Epithelial cell of prostate (primary cell): ENCODE results near the gene KRTAP12-4.
"Not testable (repeated sequence)": the region's sequence is repeated elsewhere in the genome, so short reads cannot be mapped to it uniquely, and the experiment has no call there.

Experiments used
- DNase-seq: peaks from one replicate; pipeline ENCODE4 v3.0.0-alpha.2; 2011; ENCODE audit warnings: low read depth, low spot score
- H3K27ac ChIP-seq: fragments of 450-650 bp; 2 replicates; pipeline ENCODE4 v1.5.1; 2017; ENCODE audit warnings: mild to moderate bottlenecking

KRTAP12-4 gene

GRCh38 chr21:44614961-44615391 is 39.5 kb downstream of the KRTAP12-4 start:
- no peak for DNase-seq
- H3K27ac ChIP-seq = no peak overlapping the region

GRCh38 chr21:44614161-44614631 is 40.3 kb downstream of the KRTAP12-4 start:
- H3K27ac ChIP-seq = no peak overlapping the region
- no peak for DNase-seq

GRCh38 chr21:44613386-44614155 is 40.9 kb downstream of the KRTAP12-4 start:
- no peak overlapping the region for H3K27ac ChIP-seq
- DNase-seq = no peak

- no peak for DNase-seq
- H3K27ac ChIP-seq = no peak overlapping the region
Observed at GRCh38 chr21:44612669-44613229, 41.7 kb downstream of the KRTAP12-4 start.

GRCh38 chr21:44612029-44612486 is 42.4 kb downstream of the KRTAP12-4 start, which contains the start of gene KRTAP10-8:
KRTAP10-8 (plus strand) TSS chr21:44612079; CDS start chr21:44612101, 22 bp downstream.
- H3K27ac ChIP-seq = no peak within 1 kb of the TSS
- DNase-seq = no peak

GRCh38 chr21:44611551-44611950 is 42.9 kb downstream of the KRTAP12-4 start:
- H3K27ac ChIP-seq = no peak overlapping the region
- no peak for DNase-seq

GRCh38 chr21:44610157-44610843 is 44.2 kb downstream of the KRTAP12-4 start:
- H3K27ac ChIP-seq, DNase-seq: not testable (repeated sequence)

GRCh38 chr21:44609193-44609592 is 45.3 kb downstream of the KRTAP12-4 start:
- H3K27ac ChIP-seq = no peak overlapping the region

GRCh38 chr21:44606495-44606894 is 48.0 kb downstream of the KRTAP12-4 start:
- H3K27ac ChIP-seq = no peak overlapping the region
- no peak for DNase-seq

More at GRCh38 chr21:44609193-44609592, 45.3 kb downstream of the KRTAP12-4 start:
- no peak for DNase-seq
